Left lung (tissue), 10 donors: ENCODE measurements around the gene GALNTL6. TPM values are rescaled to one million over a fixed set of nuclear protein-coding genes. Genes with fewer than 3 reads are reported as not detected.

ENCODE experiments used
- ATAC-seq: fragments of 200-7000 bp; cut with Tn5 transposase; one replicate; pipeline ENCODE4 v1.9.1; 2020; ENCODE audit warnings: moderate library complexity
- DNase-seq, 4 donors: peaks; one replicate each; pipeline ENCODE4 v3.0.0-alpha.2; 2013 to 2020
- H3K27ac ChIP-seq, 2 donors: fragments of 200-600 bp; sonication (generic) in 1 of 2; one replicate each; pipeline versions ENCODE4 v1.5.0 to v1.8.0; 2020 to 2021
- H3K27me3 ChIP-seq, 2 donors: fragments of 200-600 bp; sonication (generic) in 1 of 2; one replicate each; pipeline versions ENCODE4 v1.5.0 to v1.8.0; 2020 to 2021
- H3K36me3 ChIP-seq, 2 donors: fragments of 200-600 bp; sonication (generic) in 1 of 2; one replicate each; pipeline versions ENCODE4 v1.5.0 to v1.8.0; 2020 to 2021
- H3K4me1 ChIP-seq, 2 donors: fragments of 200-600 bp; one replicate each; pipeline ENCODE4 v1.8.0; 2021
- H3K4me3 ChIP-seq, 2 donors: fragments of 200-600 bp; sonication (generic) in 1 of 2; one replicate each; pipeline versions ENCODE4 v1.5.0 to v1.8.0; 2020 to 2021; ENCODE audit warnings: mild to moderate bottlenecking in 1 of 2
- H3K9me3 ChIP-seq, 2 donors: fragments of 200-600 bp; sonication (generic) in 1 of 2; one replicate each; pipeline versions ENCODE4 v1.5.0 to v1.8.0; 2020 to 2021
- CTCF ChIP-seq, 2 donors: fragments of 200-600 bp; sonication (generic) in 1 of 2; IDR thresholded peaks; one replicate each; pipeline versions ENCODE4 v1.5.0 to v1.8.0; 2021; ENCODE audit warnings: antibody characterized with exemption in 2 of 2
- intact Hi-C, 2 donors: fragments of 100-400 bp; cut with DNase I; formaldehyde crosslinking; loops; one replicate each; pipeline versions ENCODE4 v1.11.2 to v1.14.2; 2022
- polyA plus RNA-seq, 6 donors: library from polyadenylated mRNA; unstranded; fragments of 120-200 nt; gene quantifications; one replicate each; pipeline ENCODE4 v1.2.1, GENCODE V29; 2013; ENCODE audit not compliant: insufficient read length in 6 of 6
- total RNA-seq, 2 donors: library from RNA; stranded (reverse); fragmentation: NEBNext Ultra II Directional; extraction: Animal tissue kit (Norgen Biotek cat#: 25700); gene quantifications; one replicate each; pipeline ENCODE4 v1.2.1, GENCODE V29; 2021
- donor health status: DM: no; HTN: yes; CAD: no.
- donor health status: DM: no; HTN: no; CAD: no.

GALNTL6 gene
- total and polyA plus RNA-seq, 8 donors, result 0.11 to 0.16 (median 0.13) TPM; not detected in 5

- intact Hi-C loops, result no loop called here
- TF ChIP-seq CTCF (IDR thresholded peaks at IDR 0.05), result no peak
Observed at GRCh38 chr4:172073590-172073989, 260.4 kb downstream of the GALNTL6 start.

GRCh38 chr4:172083272-172083671 lies 270.1 kb downstream of the GALNTL6 start:
- ATAC-seq, result no peak
- Histone ChIP-seq H3K27ac (no peak overlapping the region), H3K36me3 (no peaks in the 10 kb centered on the region), H3K27me3 (no peaks in the 10 kb centered on the region), H3K4me3 (no peak overlapping the region), H3K4me1 (no peaks in the 10 kb centered on the region), H3K9me3 (no peaks in the 10 kb centered on the region)
- TF ChIP-seq CTCF (IDR thresholded peaks at IDR 0.05), result no peak
- no peak for DNase-seq
- intact Hi-C loops, result no loop called here

More at GRCh38 chr4:172073590-172073989, 260.4 kb downstream of the GALNTL6 start:
- no peaks in the 10 kb centered on the region for H3K9me3 ChIP-seq
- H3K36me3 ChIP-seq, result no peaks in the 10 kb centered on the region
- no peaks in the 10 kb centered on the region for H3K27me3 ChIP-seq
- H3K4me3 ChIP-seq, result no peak overlapping the region
- no peak overlapping the region for H3K27ac ChIP-seq
- ATAC-seq, result no peak
- DNase-seq, result no peak
- no peaks in the 10 kb centered on the region for H3K4me1 ChIP-seq

GRCh38 chr4:172088556-172088955 lies 275.4 kb downstream of the GALNTL6 start:
- no peaks in the 10 kb centered on the region for H3K36me3 ChIP-seq
- H3K27me3 ChIP-seq, result no peaks in the 10 kb centered on the region
- no peak for TF ChIP-seq CTCF (IDR thresholded peaks at IDR 0.05)
- no peaks in the 10 kb centered on the region for H3K9me3 ChIP-seq
- H3K4me1 ChIP-seq, result no peaks in the 10 kb centered on the region
- H3K4me3 ChIP-seq, result no peak overlapping the region
- ATAC-seq (no peak), DNase-seq (no peak)
- no peak overlapping the region for H3K27ac ChIP-seq
- intact Hi-C loops, result no loop called here

- no peak for ATAC-seq
- Histone ChIP-seq H3K4me3 (no peak overlapping the region), H3K27me3 (no peaks in the 10 kb centered on the region), H3K9me3 (no peaks in the 10 kb centered on the region), H3K4me1 (no peaks in the 10 kb centered on the region), H3K27ac (no peak overlapping the region), H3K36me3 (no peaks in the 10 kb centered on the region)
- no peak for TF ChIP-seq CTCF (IDR thresholded peaks at IDR 0.05)
- DNase-seq, result no peak
- intact Hi-C loops, result no loop called here
Observed at GRCh38 chr4:172095161-172095560, 282.0 kb downstream of the GALNTL6 start.

- Histone ChIP-seq H3K4me3 (no peak overlapping the region), H3K27ac (no peak overlapping the region), H3K36me3 (no peaks in the 10 kb centered on the region), H3K9me3 (no peaks in the 10 kb centered on the region), H3K27me3 (no peaks in the 10 kb centered on the region), H3K4me1 (no peaks in the 10 kb centered on the region)
- intact Hi-C loops, result no loop called here
- no peak for DNase-seq
- no peak for ATAC-seq
- TF ChIP-seq CTCF (IDR thresholded peaks at IDR 0.05), result no peak
Observed at GRCh38 chr4:172096786-172097185, 283.6 kb downstream of the GALNTL6 start.
